Activated CD4-positive, CD25-positive, alpha-beta regulatory T cell treated with anti-CD3 and anti-CD28 coated beads, Interleukin-2, amount 50 U/mL, for 16 hours (primary cell): ENCODE data around the gene GLYATL2.

Source experiments
- DNase-seq: peaks from one replicate; pipeline ENCODE4 v3.0.0-alpha.2; 2020; ENCODE audit warnings: low read depth, low spot score

The GLYATL2 gene

DNA sequence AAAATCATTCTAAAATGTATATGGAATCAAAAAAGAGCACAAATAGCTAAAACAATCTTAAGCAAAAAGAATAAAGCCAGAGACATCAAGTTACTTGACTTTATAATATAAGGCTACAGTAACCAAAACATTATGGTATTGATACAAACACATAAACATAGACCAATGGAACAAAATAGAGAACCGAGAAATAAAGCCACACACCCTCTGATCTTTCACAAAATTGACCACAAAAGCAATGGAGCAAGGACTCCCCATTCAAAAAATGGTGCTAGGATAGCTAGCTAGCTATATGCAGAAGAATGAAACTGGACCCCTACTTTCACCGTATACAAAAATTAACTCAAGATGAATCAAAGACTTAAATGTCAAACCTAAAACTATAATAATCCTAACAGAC is 43.2 kb downstream of the GLYATL2 start:
- no peak for DNase-seq

DNA sequence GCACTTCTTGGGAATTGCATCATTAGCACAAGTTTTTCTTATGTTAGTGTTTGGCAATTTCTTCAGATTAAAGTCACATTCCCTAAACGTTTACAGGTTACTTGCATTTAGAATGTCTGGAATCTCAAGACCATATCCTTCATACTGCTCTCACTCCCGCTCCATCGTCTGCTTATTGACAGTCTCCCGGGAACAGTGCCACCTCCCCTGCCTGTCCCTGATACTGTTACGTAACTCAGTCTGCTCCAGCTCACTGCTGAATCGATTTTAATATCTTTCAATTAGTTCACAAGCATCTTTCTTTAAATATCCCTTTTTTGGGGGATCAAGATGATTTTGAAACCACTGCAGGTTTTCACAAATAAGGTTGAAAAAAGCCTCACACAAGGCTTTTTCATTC is 48.2 kb downstream of the GLYATL2 start:
- no peak for DNase-seq

DNA sequence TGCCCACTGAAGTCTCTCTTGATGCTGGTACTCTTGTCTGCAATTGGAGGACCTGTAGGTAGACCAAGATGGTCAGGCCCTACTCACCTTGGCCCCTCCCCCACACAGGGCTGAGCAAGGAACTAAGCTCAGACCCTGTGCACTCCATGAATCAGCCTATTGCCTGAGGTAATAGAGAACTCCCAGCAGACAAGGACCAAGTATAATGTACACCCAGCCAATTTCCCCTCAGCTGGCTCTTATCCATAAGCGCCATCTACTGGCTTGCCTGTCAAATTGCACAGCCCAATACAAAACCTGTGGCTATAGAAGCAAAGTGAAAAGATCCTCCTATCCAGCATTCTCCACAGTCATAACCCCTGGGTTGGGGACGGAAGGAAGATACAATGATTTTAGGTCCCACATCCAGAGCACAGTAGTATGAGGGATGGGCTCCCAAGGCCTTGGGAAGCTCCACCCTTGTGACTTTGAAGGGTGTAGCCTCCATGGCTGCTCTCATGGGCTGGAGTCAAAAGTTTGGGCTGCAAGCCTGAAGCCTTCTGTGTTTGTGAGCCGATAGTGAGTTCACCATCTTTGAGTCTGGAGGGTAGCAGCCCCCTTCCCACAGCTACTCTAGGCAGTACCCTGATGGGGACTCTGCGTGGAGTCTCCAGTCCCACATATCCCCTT is 56.0 kb downstream of the GLYATL2 start:
- peak; percentile 4 for DNase-seq

DNA sequence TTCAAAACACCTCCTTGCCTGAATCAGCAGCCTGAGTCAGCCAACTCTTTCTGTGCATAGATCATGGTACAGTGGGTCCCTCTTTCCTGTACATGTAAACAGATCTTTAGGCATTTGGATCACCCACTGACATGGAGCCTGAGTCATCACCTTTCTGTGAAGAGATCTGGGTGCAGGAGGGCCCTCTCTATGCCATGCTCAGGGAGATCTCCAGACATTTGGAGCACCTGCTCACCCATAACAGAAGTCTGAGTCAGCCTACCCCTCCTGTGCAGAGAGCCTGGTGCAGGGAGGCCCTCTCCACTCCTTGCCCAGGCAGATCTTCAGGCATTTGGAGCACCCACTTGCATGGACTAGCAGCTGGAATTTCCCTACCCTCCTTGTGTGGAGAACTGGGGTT is 56.6 kb downstream of the GLYATL2 start:
- DNase-seq, result no peak

DNA sequence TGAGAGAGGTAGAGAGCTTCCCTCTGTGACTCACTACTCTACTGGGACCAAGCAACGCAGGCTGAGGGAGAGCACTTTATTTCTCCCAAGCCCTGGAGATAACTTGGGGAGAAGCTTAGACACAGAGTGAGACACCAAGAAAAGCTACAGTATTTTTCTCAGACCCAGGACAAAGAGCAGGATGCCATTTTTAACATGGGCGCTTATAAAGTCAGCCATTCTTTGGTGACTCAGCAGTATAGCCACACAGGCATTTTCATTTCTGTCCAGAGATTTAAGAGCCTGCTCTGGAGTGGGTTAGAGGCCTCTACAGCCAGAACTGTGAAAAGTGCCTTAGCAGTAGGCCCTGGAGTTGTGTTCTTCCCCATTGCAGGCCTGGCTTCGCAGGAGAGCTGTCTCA is 57.8 kb downstream of the GLYATL2 start:
- no peak for DNase-seq

DNA sequence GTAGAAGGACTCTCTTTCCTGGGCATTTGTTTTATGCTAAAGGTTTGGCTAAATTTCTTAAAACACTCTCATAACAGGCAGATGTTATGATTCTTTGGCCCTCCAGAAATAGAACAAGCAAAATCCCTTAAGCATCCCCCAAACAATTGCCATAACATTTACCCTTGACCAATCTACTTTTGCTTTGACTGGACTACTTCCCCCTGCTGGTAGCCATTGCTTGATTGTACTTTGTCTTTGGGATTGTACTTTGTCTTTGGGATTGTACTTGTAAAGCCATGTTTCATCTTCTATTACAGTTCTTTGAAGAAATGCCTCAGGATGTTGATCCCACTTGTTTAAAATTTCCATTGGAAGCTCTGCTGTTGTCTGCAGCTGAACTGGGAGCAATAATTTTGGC is 59.5 kb downstream of the GLYATL2 start:
- no peak for DNase-seq
